Vein endothelial cell (primary cell): ENCODE measurements around the gene RABEP1. TPM values are rescaled to one million over a fixed set of nuclear protein-coding genes. Genes with fewer than 3 reads are reported as not detected.

ENCODE experiments used
- total RNA-seq: library from RNA; depleted of rRNA; stranded (reverse); fragments of >200 nt; gene quantifications from 2 replicates; pipeline ENCODE4 v1.2.3, GENCODE V29; 2012

Gene RABEP1
- total RNA-seq, result 41.7 and 44.1 TPM in 2 replicates

GRCh38 chr17:5281814-5282641 is at the start of gene RABEP1:
RABEP1 (plus strand) TSS chr17:5282284; CDS start chr17:5282487, 203 bp downstream.

GRCh38 chr17:5234645-5235576 is 47.2 kb upstream of the RABEP1 start, which contains the start of gene SCIMP:
SCIMP (minus strand) TSS chr17:5234860; CDS start chr17:5234755, 105 bp downstream.

GRCh38 chr17:5419356-5419958 is 137.4 kb downstream of the RABEP1 start, which contains the start of gene NUP88:
NUP88 (minus strand) TSS chr17:5419662; CDS start chr17:5419650, 12 bp downstream.

GRCh38 chr17:5419959-5420653 is 138.0 kb downstream of the RABEP1 start, which contains the start of gene RPAIN:
RPAIN (plus strand) TSS chr17:5420182; CDS start chr17:5420211, 29 bp downstream.

Other genes starting within 250 kb of the RABEP1 start
- gene SLC52A1, start 246.9 kb upstream of the RABEP1 start, total RNA-seq, result 0.33 TPM in 1 of 2 replicates, not detected in the other
- gene ZFP3, start 203.8 kb upstream of the RABEP1 start, total RNA-seq, result 2.0 and 2.7 TPM in 2 replicates
- gene ZNF232, start 170.4 kb upstream of the RABEP1 start, total RNA-seq, result 5.3 and 6.5 TPM in 2 replicates
- not detected in 2 replicates for gene USP6, start 166.3 kb upstream of the RABEP1 start, total RNA-seq
- 4.6 and 6.8 TPM in 2 replicates for gene ZNF594, start 90.4 kb upstream of the RABEP1 start, total RNA-seq
- not detected in 2 replicates for gene SCIMP, start 47.4 kb upstream of the RABEP1 start, total RNA-seq
- gene NUP88, start 137.4 kb downstream of the RABEP1 start, total RNA-seq, result 93.7 and 99.0 TPM in 2 replicates
- gene RPAIN, start 137.9 kb downstream of the RABEP1 start, total RNA-seq, result 41.4 and 56.2 TPM in 2 replicates
- gene C1QBP, start 156.9 kb downstream of the RABEP1 start, total RNA-seq, result 227 and 315 TPM in 2 replicates
- gene DHX33, start 186.7 kb downstream of the RABEP1 start, total RNA-seq, result 23.2 and 27.4 TPM in 2 replicates
- 26.7 and 27.1 TPM in 2 replicates for gene DERL2, start 203.9 kb downstream of the RABEP1 start, total RNA-seq
- 12.4 and 14.5 TPM in 2 replicates for gene MIS12, start 204.3 kb downstream of the RABEP1 start, total RNA-seq